GM19438 (cell line): ENCODE data around the gene FREM1.

ENCODE experiments used
- ATAC-seq: cut with Tn5 transposase; IDR thresholded peaks from one replicate; pipeline ENCODE4 v1.9.1; 2021; ENCODE audit warnings: low read depth; ENCODE audit not compliant: unreplicated experiment

FREM1 gene

DNA sequence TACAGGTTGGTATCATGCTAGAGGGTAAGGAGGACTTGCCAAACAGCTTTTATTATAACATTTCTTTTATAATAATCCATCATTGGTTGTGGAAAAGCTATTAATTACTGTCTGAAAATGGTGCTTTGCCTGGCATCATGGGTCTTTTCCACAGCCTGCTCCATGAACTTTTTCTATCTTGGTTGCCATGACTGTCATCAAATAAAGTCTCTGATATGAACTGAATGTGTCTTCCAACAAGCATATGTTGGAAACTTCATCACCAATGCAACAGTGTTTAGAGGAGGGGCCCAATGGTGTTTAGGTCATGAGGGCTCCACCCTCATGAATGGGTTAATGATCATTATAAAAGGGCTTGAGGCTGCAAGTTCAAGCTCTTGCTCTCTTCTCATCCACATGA, 81.0 kb downstream of the FREM1 start:
- no peak for ATAC-seq

DNA sequence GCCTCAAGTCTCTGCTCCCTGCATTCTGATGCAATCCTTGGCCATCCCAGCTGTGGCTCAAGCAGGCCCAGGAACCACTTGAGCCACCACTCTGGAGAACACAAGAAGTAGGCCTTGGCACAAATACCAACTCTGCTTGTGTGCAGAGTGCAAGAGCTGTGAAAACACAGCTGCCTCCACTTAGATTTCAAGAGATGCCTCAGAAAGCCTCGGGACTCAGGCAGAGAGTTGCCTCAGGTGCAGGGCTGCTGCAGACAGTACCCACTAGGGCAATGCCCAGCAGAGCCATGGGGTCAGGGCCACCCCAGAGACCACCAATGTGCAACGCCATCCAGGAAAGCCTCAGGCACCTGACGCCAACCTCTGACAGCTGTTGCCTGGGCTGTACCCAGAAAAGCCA, 82.4 kb downstream of the FREM1 start:
- no peak for ATAC-seq

DNA sequence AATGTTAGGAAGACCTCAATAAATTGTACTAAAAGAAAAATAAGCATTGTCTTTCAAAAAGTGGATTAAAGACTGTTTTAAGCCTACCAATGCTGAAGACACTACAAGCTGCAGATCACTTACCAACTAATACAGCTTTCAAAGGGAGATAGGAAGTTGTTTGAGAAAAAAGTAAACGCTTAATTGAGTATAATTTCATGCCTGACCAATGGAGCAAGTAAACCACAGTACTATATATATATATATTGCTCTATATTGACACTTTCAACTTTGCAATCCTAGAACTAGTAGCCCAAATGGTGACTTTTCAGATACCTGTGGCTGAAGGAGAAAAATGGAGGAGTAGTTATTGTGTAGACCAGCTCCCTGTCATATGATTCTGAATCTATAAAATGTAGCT, 85.7 kb downstream of the FREM1 start:
- no peak for ATAC-seq

DNA sequence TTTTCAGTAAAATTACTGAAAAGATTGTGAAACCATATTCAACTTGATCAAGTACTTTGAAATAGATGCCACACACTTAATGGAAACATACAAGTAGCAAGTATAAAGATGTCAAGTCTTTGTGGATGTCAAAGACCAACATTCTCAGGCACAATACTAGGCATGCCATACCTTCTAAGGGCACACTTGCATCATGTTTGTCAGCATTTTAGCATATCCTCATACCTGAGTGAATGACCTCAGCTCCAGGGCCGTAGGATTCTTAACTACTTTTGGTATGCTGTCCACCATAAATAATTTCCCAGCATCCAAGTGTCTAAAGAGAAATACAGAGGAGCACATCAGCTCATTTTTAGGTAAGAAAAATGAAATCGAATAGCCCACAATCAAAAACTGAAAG, 86.4 kb downstream of the FREM1 start:
- no peak for ATAC-seq

DNA sequence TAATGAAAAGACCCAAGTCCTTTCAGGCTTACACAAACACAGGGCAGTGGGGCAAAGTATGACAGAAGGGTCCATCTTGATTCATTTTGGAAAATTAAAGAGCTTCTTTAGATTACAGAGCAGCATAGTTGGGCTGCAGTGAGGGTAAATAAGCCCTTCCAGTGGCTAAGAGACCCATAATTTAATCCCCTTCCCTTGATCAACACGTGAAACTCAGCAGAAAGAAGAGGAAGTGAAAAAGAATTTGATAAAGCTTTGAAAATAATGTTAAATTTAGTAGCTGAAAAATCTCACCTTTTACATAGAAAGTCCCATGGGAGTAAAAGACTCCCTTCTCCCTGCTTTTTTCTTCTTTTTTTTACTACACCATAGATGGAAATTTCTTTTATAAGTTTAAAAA, 87.6 kb downstream of the FREM1 start:
- no peak for ATAC-seq

DNA sequence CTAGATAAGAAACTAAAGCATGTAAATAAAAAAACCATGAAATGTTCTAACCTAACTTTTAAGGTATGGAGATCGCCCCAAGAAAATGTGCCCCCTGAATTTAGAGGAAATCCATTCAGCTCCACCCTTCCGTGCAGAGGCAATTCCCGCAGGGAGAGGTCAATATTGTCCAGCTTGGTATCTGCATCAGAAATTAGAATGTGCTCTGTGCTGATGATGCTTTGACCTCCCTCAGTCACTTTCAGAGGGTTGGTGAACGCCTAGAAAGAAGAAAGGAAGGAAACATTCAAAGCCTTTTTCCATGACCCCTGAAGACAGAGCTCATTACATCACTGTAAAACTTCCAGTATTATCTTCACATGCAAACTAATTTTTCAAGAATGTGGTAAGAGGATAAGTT, 91.0 kb downstream of the FREM1 start:
- no peak for ATAC-seq

DNA sequence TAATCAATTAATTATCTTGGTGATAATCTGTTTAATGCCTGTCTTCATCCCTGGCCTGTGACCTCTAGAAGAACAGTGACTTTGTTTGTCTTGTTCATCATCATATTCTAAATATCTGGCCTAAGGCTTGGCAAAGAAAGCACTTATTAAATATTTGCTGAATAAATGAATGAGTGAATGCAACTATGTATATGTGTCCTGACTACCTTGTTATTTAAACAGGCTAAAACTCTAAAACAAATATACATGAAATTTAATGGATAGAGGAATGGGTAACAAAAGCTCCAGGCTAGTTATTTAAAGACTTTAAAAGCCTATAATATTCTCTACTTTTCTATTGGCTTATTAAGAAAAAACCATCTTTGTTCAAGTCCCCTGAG, 96.0 kb downstream of the FREM1 start:
- ATAC-seq = no peak

DNA sequence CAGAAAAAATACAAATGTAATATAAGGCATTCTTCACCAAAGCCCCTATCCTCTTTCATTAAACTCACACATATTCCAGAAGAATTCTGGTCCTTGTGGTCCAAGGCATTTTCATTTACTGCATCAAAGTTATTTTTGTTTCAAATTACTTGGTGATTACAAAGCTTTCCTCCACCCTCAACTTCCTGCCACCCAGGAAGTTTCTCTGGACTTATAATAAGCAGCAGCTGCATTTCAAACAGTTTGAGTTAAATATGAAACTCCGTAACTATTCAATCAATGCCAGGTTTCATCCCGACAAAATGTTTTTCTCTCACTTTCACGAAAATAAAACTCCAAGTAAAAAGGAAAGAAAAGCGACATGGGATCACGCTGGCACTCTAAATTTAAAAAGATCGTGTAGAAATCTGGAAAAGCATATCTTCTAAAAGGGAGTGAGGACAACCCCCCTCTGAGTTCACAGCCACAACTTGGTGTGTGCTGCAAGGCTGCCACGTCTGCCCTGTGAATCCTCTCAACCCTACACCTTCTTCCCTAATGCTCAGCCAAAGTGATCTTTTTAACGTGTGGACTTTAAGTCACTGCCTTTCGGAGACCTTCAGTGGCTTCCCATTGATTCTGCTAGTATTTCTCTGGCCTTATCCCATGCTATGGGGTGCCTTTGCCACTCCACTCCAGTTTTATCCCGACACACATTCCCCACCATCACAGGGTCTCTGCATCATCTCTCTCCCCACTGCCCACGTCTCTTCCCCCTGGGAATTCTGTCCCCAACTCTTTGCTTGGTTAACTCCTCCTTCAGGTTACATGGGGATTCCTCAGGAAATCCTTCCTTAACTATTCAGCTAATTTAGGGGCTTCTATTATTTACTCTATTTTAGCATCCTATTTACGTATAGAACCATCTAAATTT, 96.6 kb downstream of the FREM1 start:
- ATAC-seq = no peak

DNA sequence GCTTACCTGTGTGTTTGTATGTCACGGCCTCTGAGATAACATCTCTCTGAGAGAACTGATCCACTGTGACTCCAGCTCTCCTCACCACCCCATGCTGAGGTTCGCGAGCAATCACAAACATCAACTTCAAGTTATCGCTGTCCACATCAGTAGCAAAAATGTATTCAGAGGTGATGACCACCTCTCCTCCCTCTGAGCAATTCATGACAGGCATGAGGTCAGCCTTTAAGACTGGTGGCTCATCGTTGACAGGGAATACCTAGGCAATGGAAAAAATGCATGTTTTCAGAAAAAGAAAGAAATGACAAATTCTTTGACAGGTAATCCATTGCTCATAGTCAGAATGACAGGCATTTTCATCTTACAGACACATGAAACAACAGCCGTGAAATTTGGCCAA, 97.4 kb downstream of the FREM1 start:
- no peak for ATAC-seq

DNA sequence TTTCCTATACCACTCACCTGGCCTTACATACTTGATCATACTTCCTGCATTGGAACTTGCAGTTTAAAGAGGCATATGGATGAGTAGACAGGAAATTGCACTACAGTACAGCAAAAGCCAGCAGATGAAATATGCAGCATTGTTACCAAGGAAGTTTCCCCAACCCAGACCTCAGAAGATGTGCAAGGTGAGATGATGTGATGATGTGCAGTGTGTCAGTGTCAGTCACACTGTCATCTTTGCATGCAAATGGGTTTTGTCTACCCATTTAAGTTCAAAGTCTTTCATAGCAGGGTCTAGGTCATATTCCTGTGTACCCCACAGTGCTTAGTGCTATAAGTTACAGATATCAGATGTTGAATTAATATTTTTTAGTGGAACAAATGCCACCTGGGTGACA, 98.4 kb downstream of the FREM1 start:
- no peak for ATAC-seq

DNA sequence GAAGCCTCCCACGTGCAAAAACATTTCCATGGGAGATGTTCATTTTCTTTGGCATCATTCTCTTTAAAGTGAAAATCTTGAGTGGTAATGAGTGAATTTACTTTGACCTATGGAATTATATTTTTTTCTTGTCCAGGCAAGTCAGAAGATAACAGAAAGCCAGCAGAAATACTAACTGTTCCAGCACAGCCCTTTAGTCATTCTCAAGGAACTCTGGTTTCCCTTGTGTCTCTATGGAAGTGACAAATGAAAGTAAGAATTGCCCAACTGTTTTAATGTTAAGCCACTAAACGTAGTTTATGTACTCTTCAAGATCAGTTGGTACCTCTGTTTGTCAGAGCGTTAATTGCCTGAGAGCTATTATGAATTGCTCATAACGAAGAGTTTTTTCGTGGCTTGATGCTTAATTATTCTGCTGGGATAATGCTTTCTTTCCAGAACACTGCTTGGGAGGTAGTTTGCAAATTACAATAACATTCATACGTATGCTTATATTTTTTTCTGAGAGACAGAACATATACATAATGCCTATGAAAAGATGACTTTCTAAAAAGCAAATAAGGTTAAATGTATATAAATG, 103.2 kb downstream of the FREM1 start:
- ATAC-seq = no peak

DNA sequence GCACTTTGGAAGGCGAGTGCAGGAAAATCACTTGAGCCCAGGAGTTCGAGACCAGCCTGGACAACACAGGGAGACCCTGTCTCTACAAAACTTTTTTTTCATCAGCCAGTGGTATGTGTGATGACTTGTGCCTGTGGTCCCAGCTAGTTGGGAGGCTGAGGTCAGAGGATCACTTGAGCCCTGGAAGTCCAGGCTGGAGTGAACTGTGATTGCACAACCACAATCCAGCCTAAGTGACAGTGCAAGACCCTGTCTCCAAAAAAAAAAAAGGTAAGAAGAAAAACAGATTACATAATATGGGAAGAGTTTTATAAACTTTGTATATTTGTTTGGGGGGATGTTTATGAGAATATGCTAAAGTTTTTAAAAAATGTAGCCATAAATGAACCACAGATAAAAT, 111.2 kb downstream of the FREM1 start:
- no peak for ATAC-seq

DNA sequence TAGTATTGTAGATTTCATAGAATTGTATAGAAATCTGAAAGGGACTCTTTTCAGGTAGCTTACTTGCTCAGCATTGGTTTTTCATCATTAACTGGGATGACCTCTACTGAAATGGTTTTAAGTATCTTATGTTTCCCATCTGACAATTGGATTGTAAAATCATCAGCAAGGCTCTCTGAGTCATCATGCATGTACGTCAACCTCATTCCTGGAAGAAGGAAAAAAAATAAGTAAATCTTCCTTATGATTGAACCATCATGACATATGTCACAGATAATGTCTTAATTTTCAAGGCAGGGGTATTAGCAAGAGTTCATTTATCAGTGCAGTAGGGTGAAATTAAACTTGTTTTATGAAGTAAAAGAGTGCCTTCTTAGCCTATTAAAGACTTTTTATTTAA, 112.8 kb downstream of the FREM1 start:
- ATAC-seq = no peak

DNA sequence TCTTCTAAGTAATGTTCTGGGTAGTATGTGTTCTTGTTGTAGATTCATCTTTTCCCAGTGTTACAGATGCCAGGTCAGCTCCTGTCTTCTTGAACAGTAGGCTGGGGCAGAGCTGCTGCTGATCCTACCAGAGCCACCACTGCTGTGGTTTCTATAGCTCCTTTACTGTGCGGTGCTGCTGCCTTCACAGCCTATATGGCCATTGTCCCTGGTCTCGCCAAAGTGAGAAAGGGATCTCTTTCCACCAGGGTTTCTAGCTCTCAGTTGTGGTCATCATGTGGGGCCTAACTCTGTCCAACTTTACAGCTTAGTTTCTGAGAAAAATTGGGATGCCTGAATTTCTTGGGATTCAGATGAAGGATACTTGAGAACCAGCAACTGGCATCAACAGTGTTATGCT, 116.8 kb downstream of the FREM1 start:
- no peak for ATAC-seq

DNA sequence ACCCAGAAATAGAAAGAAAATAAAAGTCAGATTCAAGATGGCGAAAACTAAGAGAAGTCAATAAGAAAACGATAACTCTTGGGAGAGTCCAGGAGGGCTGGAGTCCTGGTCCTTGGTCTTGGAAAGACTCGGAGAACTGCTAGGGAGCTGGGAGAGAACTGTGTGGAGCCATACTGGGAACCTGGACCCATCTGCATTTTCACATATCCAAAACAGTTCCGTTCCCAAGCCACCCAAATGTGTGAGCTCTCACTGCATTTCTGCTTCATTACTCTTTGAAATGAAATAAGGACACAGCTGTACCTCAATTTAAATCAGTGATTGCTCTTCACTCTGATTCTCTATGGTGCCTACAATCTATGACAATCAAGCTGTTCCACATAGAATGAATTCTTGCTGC, 119.6 kb downstream of the FREM1 start:
- ATAC-seq = no peak

DNA sequence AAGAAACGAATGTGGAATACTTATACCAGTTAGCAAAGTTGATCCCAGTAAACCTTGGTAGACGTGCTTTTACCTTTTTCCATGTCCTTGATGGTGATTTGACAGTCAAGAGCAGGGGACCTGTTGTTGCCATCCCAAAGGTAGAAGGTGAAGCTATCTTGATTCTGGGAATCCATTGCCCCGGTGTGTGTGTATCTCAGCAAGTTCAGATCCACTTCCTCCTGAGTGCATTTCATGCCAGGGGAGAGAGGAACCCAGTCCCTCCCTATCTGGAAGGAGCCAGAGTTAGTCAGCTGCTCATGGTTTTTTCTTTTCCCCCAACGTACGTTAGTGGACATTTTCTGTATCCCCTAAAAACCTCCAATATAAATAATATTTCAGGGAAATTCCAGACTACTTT, 121.4 kb downstream of the FREM1 start:
- ATAC-seq = no peak

DNA sequence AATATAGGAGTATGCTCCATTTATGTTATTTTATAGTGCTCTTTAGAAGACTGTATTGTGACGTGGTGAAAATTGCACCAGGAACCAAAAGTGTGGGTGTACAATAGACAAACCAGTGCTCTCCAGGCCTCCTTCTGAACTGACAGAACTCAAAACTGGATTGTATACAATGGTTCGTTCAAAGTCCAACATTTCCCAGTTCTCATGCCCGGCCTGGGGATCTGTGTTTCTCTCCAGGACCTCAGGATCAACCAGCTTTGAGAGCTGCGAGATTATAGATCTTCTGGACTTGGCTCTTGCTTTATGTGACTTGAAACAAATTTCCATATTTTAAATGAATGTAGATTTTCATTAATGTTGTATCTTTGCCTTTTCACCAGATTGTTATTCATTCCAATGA, 126.9 kb downstream of the FREM1 start:
- no peak for ATAC-seq

DNA sequence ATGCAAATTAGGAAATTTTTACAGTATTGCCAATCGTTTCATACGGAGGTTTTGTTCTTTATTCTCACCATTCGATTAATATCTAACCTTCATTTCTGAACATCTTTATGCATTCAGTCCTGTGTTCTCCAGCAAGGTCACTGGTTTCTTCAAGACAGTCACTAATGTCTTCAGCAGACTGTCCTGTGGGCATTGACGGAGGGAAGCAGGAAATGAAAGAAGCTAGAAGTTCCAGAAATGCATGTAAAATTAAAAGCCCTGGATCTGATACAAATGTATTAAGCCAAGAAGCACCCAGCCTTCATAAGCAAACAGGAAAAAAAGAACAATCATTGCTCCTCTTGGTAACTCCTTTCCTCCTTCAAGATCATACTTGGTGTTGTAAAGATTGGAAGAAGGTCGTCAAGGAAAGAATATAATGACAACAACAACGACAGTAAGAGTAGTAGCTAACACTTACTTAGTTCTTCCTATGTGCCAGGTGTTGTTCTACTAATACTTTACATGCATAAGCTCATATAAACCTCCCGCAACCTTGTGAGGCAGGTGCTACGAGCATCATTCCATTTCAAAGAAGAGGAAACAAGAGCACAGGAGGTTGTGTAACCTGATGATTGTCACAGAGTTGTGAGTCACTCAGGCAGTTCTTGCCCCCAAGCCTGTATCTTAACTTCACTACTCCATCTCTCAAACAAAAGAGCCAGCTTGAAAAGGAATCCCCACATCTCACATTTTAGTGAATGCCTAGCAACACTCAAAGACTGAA, 127.8 kb downstream of the FREM1 start:
- no peak for ATAC-seq

DNA sequence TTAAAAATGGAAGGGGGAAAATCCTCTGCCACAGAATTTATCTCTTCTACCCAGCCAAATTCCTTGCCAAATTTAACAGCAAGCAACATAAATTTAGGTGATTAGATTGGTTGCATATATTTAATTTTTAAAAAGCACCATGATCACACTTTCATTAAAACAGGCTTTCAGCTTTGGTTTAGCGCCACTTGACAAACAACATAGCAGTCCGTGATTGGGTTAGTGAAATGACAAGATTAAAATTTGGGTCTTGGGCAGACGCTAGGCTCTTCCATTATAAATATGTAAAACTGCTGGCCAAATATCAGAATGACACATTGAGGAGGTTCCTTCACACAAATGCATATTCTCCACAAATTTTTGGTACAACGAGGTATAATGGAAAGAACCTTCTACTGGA, 129.5 kb downstream of the FREM1 start:
- no peak for ATAC-seq

DNA sequence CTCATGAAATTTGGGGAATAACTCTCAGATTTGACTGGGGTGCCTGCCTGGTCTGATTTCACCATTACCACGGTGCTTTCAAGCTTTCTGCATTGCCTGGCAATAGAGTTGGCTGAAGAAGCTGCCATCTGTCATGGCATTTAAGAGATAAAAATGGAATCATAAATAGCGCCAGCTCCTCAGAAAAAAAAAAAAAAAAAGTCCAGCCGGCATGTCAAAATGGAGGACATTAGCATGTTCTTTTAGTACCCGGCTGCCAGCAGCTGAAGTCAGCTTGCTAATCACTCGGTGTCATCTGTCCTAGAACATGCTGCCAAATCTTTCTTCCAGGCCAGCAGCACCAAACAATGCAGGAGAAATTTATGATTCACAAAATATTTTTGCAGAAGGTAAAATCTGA, 130.0 kb downstream of the FREM1 start:
- no peak for ATAC-seq

DNA sequence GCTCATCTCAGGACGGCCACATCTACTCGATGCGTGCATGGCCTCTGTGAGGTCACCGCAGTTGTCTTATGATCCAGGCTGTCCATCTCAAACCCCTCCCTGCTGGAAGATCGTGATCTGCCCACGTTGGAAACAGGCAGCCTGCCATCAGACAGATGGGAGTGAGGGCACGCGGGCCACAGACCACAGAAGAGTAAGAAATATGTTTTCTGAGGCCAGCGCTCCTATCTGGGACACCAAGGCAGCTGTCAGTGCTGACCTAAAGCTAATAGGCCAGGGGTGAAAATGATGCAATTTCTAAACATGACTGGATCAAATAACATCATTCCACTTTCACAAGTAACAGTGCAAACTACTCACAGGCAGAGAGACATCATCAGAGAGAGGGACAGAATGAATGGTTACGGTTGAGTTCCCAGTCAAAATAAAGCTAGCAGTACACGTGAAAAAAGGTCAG, 130.6 kb downstream of the FREM1 start:
- ATAC-seq = no peak

DNA sequence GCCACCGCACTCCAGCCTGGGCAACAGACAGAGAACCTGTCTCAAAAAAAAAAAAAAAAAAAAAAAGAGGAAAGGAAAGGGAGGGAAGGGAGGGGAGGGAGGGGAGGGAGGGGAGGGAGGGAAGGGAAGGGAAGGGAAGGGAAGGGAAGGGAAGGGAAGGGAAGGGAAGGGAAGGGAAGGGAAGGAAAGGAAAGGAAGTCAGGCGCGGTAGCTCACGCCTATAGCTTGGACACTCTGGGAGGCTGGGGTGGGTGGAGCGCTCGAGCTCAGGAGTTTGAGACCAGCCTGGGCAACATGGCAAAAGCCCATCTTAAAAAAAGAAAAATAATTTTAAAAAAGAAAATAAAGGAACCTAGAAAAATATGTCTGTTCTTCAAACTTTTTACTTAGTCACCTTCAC, 131.7 kb downstream of the FREM1 start:
- ATAC-seq = no peak
